Medulla oblongata (tissue), 1 donor: Measurements from ENCODE around the gene MBOAT2.

Experiments used
- DNase-seq: peaks from one replicate; pipeline ENCODE4 v3.0.0-alpha.2; 2015; ENCODE audit errors: extremely low spot score

MBOAT2 gene

GRCh38 chr2:8821276-8822217, 181.9 kb downstream of the MBOAT2 start:
- peak; percentile 80 for DNase-seq

DNA sequence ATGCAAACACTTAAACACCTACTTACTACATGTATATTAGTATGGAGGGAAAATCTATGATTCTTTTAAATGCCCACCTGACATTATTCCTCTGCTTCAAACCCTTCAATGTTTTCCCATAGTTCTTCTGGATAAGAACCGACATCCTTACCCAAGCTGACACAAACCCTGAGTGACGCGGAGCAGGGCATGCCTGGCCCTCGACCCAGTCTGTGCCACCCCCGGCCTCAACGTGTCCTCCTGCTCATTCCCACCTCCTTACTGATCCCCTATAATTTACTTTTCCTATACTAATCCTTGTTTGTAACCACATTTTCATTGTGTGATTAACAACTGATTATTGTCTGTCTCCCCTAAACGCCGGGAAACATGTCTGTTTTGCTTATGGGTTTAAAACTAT, 183.5 kb downstream of the MBOAT2 start:
- no peak for DNase-seq

DNA sequence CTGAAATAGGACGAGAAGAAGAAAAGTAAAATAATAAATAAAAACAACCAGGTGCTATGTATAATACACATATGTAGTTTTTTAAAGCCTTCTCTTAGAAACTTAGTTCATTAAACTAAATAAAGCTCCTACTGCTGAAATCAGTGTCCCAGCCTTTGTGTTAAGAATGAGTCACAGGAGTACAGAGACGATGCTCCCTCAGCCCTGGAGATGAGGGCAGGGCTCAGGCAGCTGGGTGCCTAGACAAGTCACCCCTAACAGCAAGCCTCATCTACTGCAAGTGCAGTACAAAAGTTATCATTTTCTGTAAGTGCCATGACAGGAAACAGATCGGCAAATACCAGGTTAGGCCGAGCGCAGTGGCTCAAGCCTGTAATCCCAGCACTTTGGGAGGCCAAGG, 184.3 kb downstream of the MBOAT2 start:
- no peak for DNase-seq

DNA sequence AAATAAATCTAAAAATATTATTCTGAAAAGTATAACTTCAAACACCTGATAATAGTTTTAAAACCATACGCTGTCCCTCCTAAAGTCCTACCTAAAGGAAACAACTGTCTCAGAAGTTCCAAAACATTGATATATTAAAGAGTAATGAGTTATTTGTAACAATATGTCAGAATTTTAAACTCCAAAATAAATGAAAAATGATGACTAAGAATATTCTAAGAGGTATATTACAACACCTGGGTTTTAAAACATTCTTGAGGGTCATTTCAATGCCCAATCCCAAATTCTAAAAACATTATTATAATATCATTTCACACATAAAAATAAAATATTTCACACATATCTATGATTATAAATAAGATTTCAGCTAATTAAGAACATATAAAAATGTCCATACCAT, 186.3 kb downstream of the MBOAT2 start:
- no peak for DNase-seq

DNA sequence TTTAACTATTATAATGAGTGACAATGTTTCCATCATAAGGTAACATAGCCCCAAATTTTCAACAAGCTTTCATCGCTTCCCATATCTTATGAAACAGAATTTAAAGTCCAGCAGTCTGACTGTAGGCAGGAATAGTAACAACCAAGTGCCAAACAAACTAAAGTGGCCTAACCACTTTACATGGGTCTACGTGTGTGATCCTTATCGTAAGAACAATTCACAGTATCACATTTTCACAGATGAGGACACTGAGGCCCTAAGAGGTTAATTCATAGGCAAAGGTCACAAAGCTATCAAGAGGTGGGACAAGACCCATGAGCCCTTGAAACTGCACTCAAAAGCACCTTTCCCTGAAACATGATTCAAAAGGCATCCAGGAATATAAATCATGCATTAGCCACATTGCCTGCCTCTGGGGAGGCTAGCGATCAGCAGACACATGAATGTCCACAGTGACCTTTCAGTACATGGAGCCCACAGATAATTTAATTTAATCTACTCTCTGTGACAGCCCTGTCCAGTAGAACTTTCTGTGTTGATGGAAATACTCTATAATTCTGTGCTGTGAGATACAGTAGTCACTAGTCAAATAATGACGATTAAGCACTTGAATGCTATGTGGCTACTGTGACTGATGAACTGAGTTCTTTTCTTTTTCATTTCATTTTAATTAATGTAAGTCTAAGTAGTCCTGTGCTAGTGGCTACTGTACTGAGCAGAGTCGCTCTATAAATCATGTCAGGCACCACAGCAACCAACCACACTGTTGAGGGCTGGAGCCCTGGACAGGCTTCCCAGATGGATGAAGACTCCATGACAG, 196.4 kb downstream of the MBOAT2 start:
- DNase-seq, result no peak

DNA sequence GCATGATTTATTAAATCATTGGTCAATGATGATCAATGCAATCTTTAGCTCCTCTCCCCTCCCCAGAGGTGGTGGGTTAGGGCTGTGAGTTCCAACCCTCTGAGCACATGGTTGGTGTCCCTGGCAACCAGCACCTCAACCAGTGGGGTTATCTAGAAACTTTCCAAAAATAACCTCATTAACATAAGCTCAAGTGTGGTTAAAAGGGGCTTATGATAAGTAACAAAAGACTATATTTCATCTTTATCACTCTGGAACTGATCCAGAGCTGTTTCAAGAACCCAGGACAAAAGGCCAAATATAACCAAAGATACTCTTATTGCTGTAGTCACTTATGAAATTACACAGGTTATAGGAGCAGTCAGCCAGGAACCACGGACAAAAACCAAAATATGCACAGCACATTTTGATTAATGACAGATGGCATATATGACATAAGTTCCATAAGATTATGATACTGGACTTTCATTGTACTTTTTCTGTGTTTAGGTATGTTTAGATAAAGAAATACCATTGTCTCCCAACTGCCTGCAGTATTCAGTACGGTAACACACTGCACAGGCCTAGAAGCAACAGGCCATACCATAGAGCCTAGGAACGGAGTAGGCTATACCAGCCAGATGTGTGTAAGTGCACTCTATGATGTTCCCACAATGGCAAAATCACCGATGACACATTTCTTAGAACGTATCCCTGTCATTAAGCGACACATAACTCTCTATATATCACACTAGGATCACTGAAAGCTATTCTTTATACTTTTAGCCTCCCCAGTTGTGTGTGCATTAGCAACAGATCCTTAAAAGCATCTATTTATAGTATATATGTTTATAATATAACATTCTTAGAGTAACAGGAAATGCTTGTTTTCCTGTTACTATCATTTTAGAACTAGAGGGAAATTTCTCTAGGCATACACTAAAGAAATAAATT, 197.9 kb downstream of the MBOAT2 start:
- DNase-seq, result no peak

DNA sequence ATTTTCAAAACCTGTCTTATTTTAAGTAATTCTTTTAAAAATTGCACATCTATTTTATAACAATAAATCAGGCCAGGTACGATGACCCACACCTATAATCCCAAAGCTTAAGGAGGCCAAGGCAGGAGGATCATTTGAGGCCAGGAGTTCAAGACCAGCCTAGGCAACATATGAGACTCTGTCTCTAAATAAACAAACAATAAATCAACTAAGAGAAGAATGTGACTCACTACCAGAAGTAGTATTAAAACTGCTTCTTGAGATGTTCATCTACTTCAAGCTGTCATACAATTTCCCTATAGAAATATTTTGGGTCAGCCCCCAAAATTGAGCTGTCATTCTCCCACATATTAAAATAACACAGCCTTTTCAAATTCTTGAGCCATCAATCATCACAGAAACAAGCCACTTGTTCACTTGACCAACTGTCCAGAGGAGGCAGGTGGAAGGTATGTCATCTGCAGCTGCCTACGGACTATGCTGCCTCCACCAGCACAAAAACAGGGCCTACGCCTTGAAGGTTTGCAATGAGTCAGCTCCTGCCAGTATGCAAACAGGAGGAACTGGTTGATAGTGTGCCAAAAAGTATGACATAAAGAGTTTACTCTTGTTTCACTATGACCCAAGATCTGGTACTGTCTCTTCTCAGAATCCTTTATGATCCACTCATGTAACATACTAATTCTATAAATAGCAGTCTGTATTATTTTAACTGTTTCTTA, 199.7 kb downstream of the MBOAT2 start:
- no peak for DNase-seq

DNA sequence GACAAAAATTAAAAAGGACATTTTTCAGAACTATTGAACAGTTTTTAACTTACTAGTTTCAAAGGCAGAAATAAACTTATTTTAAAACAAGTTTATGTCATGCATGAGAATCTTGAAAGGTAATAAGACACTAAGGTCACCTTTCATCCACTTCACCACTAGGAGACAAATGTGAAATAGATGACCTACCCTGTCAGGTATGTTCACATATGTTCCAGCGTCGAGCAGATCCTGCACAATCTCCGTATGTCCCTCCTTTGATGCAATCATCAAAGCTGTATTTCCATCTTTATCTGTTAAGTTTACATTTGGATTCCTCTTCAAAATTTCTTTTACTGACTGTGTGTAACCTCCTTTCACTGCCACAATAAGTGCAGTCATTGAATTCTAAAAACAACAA, 200.7 kb downstream of the MBOAT2 start:
- DNase-seq, result no peak
